Hepatocyte (in vitro differentiated cells): Measurements from ENCODE around the gene CCL14.

Source experiments
- EZH2 ChIP-seq: fragments of 200-600 bp; sonication (generic); IDR thresholded peaks from 2 replicates; pipeline ENCODE4 v1.6.1; 2016; ENCODE audit warnings: antibody characterized with exemption, mild to moderate bottlenecking, borderline replicate concordance
- EZH2phosphoT487 ChIP-seq: fragments of 200-600 bp; sonication (generic); IDR thresholded peaks from one replicate; pipeline ENCODE4 v1.6.1; 2018; ENCODE audit warnings: antibody characterized with exemption, mild to moderate bottlenecking, low read depth, moderate library complexity; ENCODE audit not compliant: unreplicated experiment, severe bottlenecking
- TF ChIP-seq, protein P1 (sequence below): fragments of 200-600 bp; sonication (generic); IDR thresholded peaks from 2 replicates; pipeline ENCODE4 v1.5.1; 2016; ENCODE audit warnings: antibody characterized with exemption, mild to moderate bottlenecking; ENCODE audit not compliant: poor library complexity

DNA sequence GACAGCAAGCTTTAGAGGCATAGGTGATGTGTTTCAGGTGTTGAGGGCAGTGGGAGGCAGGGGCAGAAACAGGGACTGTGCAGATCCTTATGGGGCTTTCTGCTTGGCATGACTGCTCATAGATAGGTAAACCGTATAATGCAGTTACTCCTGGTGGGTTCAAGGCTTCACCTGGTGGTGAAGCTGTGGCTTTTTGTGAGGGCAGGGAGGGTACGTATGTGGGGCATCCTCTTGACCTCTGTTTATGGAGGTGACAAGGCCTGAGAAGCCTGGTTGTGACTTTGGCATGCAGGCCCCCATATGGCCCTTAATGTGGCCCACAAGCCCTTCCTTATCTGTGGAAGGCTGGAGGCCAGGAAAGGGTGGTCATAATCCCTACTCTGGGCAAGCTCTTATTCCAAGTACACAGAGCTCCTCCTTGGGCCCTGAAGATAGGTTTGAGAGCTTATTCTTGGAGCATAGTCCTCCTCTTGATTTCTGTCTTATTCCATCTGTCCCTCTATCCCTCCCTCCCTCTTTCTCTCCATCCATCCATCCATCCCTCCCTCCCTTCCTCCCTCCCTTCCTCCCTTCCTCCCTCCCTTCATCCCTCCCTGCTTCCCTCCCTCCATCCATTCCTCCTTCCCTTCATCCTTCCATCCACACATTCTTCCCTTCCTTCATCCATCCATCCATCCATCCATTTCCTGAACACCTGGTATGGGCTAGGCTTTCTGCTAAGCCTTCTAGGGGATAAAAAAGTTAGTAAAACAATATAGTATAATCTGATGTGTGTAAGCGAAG is 3.9 kb downstream of the CCL14 start:
- TF ChIP-seq, protein P1, sequence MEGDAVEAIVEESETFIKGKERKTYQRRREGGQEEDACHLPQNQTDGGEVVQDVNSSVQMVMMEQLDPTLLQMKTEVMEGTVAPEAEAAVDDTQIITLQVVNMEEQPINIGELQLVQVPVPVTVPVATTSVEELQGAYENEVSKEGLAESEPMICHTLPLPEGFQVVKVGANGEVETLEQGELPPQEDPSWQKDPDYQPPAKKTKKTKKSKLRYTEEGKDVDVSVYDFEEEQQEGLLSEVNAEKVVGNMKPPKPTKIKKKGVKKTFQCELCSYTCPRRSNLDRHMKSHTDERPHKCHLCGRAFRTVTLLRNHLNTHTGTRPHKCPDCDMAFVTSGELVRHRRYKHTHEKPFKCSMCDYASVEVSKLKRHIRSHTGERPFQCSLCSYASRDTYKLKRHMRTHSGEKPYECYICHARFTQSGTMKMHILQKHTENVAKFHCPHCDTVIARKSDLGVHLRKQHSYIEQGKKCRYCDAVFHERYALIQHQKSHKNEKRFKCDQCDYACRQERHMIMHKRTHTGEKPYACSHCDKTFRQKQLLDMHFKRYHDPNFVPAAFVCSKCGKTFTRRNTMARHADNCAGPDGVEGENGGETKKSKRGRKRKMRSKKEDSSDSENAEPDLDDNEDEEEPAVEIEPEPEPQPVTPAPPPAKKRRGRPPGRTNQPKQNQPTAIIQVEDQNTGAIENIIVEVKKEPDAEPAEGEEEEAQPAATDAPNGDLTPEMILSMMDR = no peak
- TF ChIP-seq EZH2 = no peak
- TF ChIP-seq EZH2phosphoT487 = no peak
